Caco-2 (cell line): ENCODE data around the gene PTGES3L. TPM values are rescaled to one million over a fixed set of nuclear protein-coding genes. Genes with fewer than 3 reads are reported as not detected.

Source experiments
- BruUV-seq: library from RNA; stranded (reverse); fragments of 400-500 nt; replicated peaks from 2 replicates; lab custom pipeline; 2021; lab: Mats Ljungman, UMichigan
- CTCF ChIA-PET: fragments of 300-600 bp; sonication (Branson Sonifier 250); formaldehyde crosslinking; loops from one replicate; lab custom pipeline; 2022; ENCODE audit warnings: antibody characterized with exemption; lab: Charles Lee
- POLR2A ChIA-PET: fragments of 300-600 bp; sonication (Branson Sonifier 250); formaldehyde crosslinking; loops from one replicate; lab custom pipeline; 2022; ENCODE audit warnings: antibody characterized with exemption; lab: Charles Lee
- DNase-seq, 2 experiments: peaks; one replicate each; pipeline versions ENCODE4 v3.0.0 to v3.0.0-alpha.2; 2020 to 2022
- H3K27me3 ChIP-seq: replicated peaks from 2 replicates; pipeline ENCODE4 v1.6.0; 2011; ENCODE audit warnings: low read length; ENCODE audit not compliant: control insufficient read depth, insufficient read depth
- H3K36me3 ChIP-seq: 2 replicates; pipeline ENCODE4 v1.5.1; 2011; ENCODE audit warnings: low read length; ENCODE audit not compliant: control insufficient read depth, insufficient read depth
- H3K4me1 ChIP-seq: fragments of 250-450 bp; sonication (Bioruptor Pico); 2 replicates; pipeline ENCODE4 v1.5.1; 2020; ENCODE audit warnings: mild to moderate bottlenecking
- H3K4me3 ChIP-seq: 2 replicates; pipeline ENCODE4 v1.5.1; 2011; ENCODE audit warnings: low read depth, mild to moderate bottlenecking, control low read depth, low read length
- H3K9me3 ChIP-seq: fragments of 250-450 bp; sonication (Bioruptor Pico); 2 replicates; pipeline ENCODE4 v1.5.1; 2020; ENCODE audit warnings: mild to moderate bottlenecking, moderate library complexity
- H3K27ac Mint-ChIP-seq: one replicate; pipeline ENCODE4 v1.8.0; 2022; ENCODE audit warnings: mixed read lengths; ENCODE audit not compliant: unreplicated experiment
- H3K27me3 Mint-ChIP-seq: one replicate; pipeline ENCODE4 v1.8.0; 2022; ENCODE audit warnings: mixed read lengths; ENCODE audit not compliant: insufficient read depth, unreplicated experiment
- H3K36me3 Mint-ChIP-seq: one replicate; pipeline ENCODE4 v1.8.0; 2022; ENCODE audit warnings: mild to moderate bottlenecking, mixed read lengths; ENCODE audit not compliant: insufficient read depth, unreplicated experiment
- H3K4me1 Mint-ChIP-seq: one replicate; pipeline ENCODE4 v1.8.0; 2022; ENCODE audit warnings: low read depth, mixed read lengths; ENCODE audit not compliant: unreplicated experiment
- H3K4me3 Mint-ChIP-seq: one replicate; pipeline ENCODE4 v1.8.0; 2022; ENCODE audit warnings: mild to moderate bottlenecking, moderate library complexity, mixed read lengths; ENCODE audit not compliant: unreplicated experiment
- H3K9me3 Mint-ChIP-seq: one replicate; pipeline ENCODE4 v1.8.0; 2022; ENCODE audit warnings: mixed read lengths; ENCODE audit not compliant: unreplicated experiment
- CTCF ChIP-seq, 2 experiments: fragments of 200-600 bp in 1 of 2; IDR thresholded peaks; 1 replicate in 1 of 2; 2 replicates in 1 of 2; pipeline versions ENCODE4 v1.5.1 to v1.8.0; 2011 to 2022; ENCODE audit warnings: antibody characterized with exemption in 1 of 2, control low read depth in 1 of 2, inconsistent platforms in 1 of 2, low read depth in 1 of 2, low read length in 1 of 2, mild to moderate bottlenecking in 1 of 2, moderate library complexity in 1 of 2; ENCODE audit not compliant: insufficient read depth in 1 of 2, severe bottlenecking in 1 of 2, unreplicated experiment in 1 of 2
- intact Hi-C: fragments of 100-400 bp; cut with micrococcal nuclease; formaldehyde crosslinking; loops from one replicate; pipeline ENCODE4 v1.10.0; 2022; ENCODE audit not compliant: unreplicated experiment
- total RNA-seq: library from RNA; stranded (reverse); gene quantifications from 2 replicates; pipeline ENCODE4 v1.2.3, GENCODE V29; 2022

PTGES3L gene
- total RNA-seq, 1 experiment from 2014 or later, result 1.2 TPM

- no peak for DNase-seq
- H3K4me1 Mint-ChIP-seq, result no peaks in the 10 kb centered on the region
- no TSS peak for BruUV-seq
- H3K4me3 Mint-ChIP-seq, result no peak overlapping the region
- H3K27ac Mint-ChIP-seq, result no peak overlapping the region
- no peaks in the 10 kb centered on the region for H3K27me3 Mint-ChIP-seq
- H3K4me3 ChIP-seq, result no peak overlapping the region
- no peaks in the 10 kb centered on the region for H3K9me3 ChIP-seq
- TF ChIP-seq CTCF (IDR thresholded peaks at IDR 0.05; ENCODE audit: insufficient read depth in 1 of 2, low read depth in 1 of 2, low read length in 1 of 2, severe bottlenecking in 1 of 2, unreplicated experiment in 1 of 2), result no peak
- H3K27me3 ChIP-seq, result no peaks in the 10 kb centered on the region
- no peaks in the 10 kb centered on the region for H3K9me3 Mint-ChIP-seq
- intact Hi-C loops, result no loop called here
- no peaks in the 10 kb centered on the region for H3K36me3 ChIP-seq
- CTCF ChIA-PET, result interaction anchor here (1.6 kb wide), 1 partner anchor 29 kb away, joined by 4 read pairs; the partner anchor contains the start of gene RPL27
- POLR2A ChIA-PET, result interaction anchor here (0.6 kb wide), 1 partner anchor 333 kb away, joined by 6 read pairs; no protein-coding TSS in a partner anchor
- H3K36me3 Mint-ChIP-seq, result peaks cover under 1% of the 10 kb centered on the region
- peaks cover 14% of the 10 kb centered on the region; the same call in 1 of the 2 replicates for H3K4me1 ChIP-seq
These were observed 47.5 kb upstream of the PTGES3L start for GRCh38 chr17:43027091-43028032.

- H3K4me3 Mint-ChIP-seq, result no peak overlapping the region
- DNase-seq, result no peak
- intact Hi-C loops, result no loop called here
- H3K27ac Mint-ChIP-seq, result no peak overlapping the region
- Histone ChIP-seq H3K27me3 (no peaks in the 10 kb centered on the region), H3K4me3 (no peak overlapping the region), H3K4me1 (peaks cover 14% of the 10 kb centered on the region; the same call in 1 of the 2 replicates), H3K36me3 (no peaks in the 10 kb centered on the region), H3K9me3 (no peaks in the 10 kb centered on the region)
- CTCF ChIA-PET, result interaction anchor here (1.6 kb wide), 1 partner anchor 28 kb away, joined by 4 read pairs; the partner anchor contains the start of gene RPL27
- TF ChIP-seq CTCF (IDR thresholded peaks at IDR 0.05; ENCODE audit: insufficient read depth in 1 of 2, low read depth in 1 of 2, low read length in 1 of 2, severe bottlenecking in 1 of 2, unreplicated experiment in 1 of 2), result no peak
- peaks cover 8% of the 10 kb centered on the region for H3K36me3 Mint-ChIP-seq
- BruUV-seq, result no TSS peak
- no peaks in the 10 kb centered on the region for H3K9me3 Mint-ChIP-seq
- POLR2A ChIA-PET, result no interaction called here
- H3K4me1 Mint-ChIP-seq, result no peaks in the 10 kb centered on the region
- no peaks in the 10 kb centered on the region for H3K27me3 Mint-ChIP-seq
These were observed 46.7 kb upstream of the PTGES3L start for GRCh38 chr17:43026595-43026994.

GRCh38 chr17:43025766-43026537, 46.1 kb upstream of the PTGES3L start:
- H3K36me3 Mint-ChIP-seq, result peaks cover 14% of the 10 kb centered on the region
- H3K27me3 ChIP-seq, result no peaks in the 10 kb centered on the region
- BruUV-seq, result no TSS peak
- H3K4me1 ChIP-seq, result peaks cover 17% of the 10 kb centered on the region
- CTCF ChIA-PET, result interaction anchor here (1.6 kb wide), 1 partner anchor 28 kb away, joined by 4 read pairs; the partner anchor contains the start of gene RPL27
- no peaks in the 10 kb centered on the region for H3K4me1 Mint-ChIP-seq
- no peaks in the 10 kb centered on the region for H3K9me3 ChIP-seq
- H3K27ac Mint-ChIP-seq, result no peak overlapping the region
- intact Hi-C loops, result no loop called here
- H3K4me3 Mint-ChIP-seq, result peak overlapping the region; percentile 69
- TF ChIP-seq CTCF (IDR thresholded peaks at IDR 0.05; ENCODE audit: insufficient read depth in 1 of 2, low read depth in 1 of 2, low read length in 1 of 2, severe bottlenecking in 1 of 2, unreplicated experiment in 1 of 2), result no peak
- no peaks in the 10 kb centered on the region for H3K36me3 ChIP-seq
- no peak overlapping the region for H3K4me3 ChIP-seq
- POLR2A ChIA-PET, result no interaction called here
- DNase-seq, result no peak
- no peaks in the 10 kb centered on the region for H3K9me3 Mint-ChIP-seq
- no peaks in the 10 kb centered on the region for H3K27me3 Mint-ChIP-seq
